KMS-11 (cell line): Measurements from ENCODE around the gene TRAPPC6A.
A peak's percentile ranks its signal among the peaks of the same experiment; 100 is the strongest.

ENCODE experiments used
- H2AFZ ChIP-seq: fragments of 200-600 bp; sonication (generic); 2 replicates; pipeline ENCODE4 v1.6.1; 2016; ENCODE audit warnings: antibody characterized with exemption, mixed run types, low read depth
- H3K27ac ChIP-seq: fragments of 200-600 bp; sonication (generic); 2 replicates; pipeline ENCODE4 v1.6.1; 2016; ENCODE audit warnings: mild to moderate bottlenecking, mixed run types
- H3K27me3 ChIP-seq: fragments of 200-600 bp; sonication (generic); 2 replicates; pipeline ENCODE4 v1.6.1; 2017; ENCODE audit warnings: mild to moderate bottlenecking, low read depth, mixed run types, moderate library complexity; ENCODE audit not compliant: insufficient read depth
- H3K36me3 ChIP-seq: fragments of 200-600 bp; sonication (generic); 2 replicates; pipeline ENCODE4 v1.6.1; 2017; ENCODE audit warnings: mild to moderate bottlenecking, mixed run types; ENCODE audit not compliant: insufficient read depth
- H3K4me1 ChIP-seq: fragments of 200-600 bp; sonication (generic); 2 replicates; pipeline ENCODE4 v1.6.1; 2016; ENCODE audit warnings: mild to moderate bottlenecking, low read depth, mixed run types; ENCODE audit not compliant: poor library complexity, severe bottlenecking
- H3K4me2 ChIP-seq: fragments of 200-600 bp; sonication (generic); 2 replicates; pipeline ENCODE4 v1.7.0; 2016; ENCODE audit warnings: mild to moderate bottlenecking, mixed run types
- H3K4me3 ChIP-seq: fragments of 200-600 bp; sonication (generic); IDR thresholded peaks from 2 replicates; pipeline ENCODE4 v1.6.1; 2017; ENCODE audit warnings: low read depth, low read length, mixed read lengths; ENCODE audit not compliant: insufficient read depth
- H3K79me2 ChIP-seq: fragments of 200-600 bp; sonication (generic); 2 replicates; pipeline ENCODE4 v1.6.1; 2016; ENCODE audit warnings: low read depth, mixed run types; ENCODE audit not compliant: insufficient read depth
- H3K9ac ChIP-seq: fragments of 200-600 bp; sonication (generic); 2 replicates; pipeline ENCODE4 v1.6.1; 2016; ENCODE audit warnings: mild to moderate bottlenecking, mixed run types
- H4K20me1 ChIP-seq: fragments of 200-600 bp; sonication (generic); 2 replicates; pipeline ENCODE4 v1.6.1; 2016; ENCODE audit warnings: mild to moderate bottlenecking, mixed run types; ENCODE audit not compliant: insufficient read depth
- CTCF ChIP-seq: fragments of 200-600 bp; sonication (generic); conservative IDR thresholded peaks from 2 replicates; pipeline ENCODE4 v1.6.1; 2017; ENCODE audit warnings: low read depth, mild to moderate bottlenecking, antibody characterized with exemption, low read length, moderate library complexity, mixed read lengths

TRAPPC6A gene

GRCh38 chr19:45142016-45142725 is 35.9 kb downstream of the TRAPPC6A start:
- Histone ChIP-seq H3K4me1 (peaks cover 36% of the 10 kb centered on the region), H3K4me2 (no peak overlapping the region), H3K27ac (no peak overlapping the region), H2AFZ (no peak overlapping the region), H3K36me3 (no peaks in the 10 kb centered on the region), H4K20me1 (no peaks in the 10 kb centered on the region), H3K79me2 (peaks cover 20% of the 10 kb centered on the region; the same call in 1 of the 2 replicates), H3K9ac (no peak overlapping the region), H3K27me3 (no peaks in the 10 kb centered on the region), H3K4me3 (no peak overlapping the region)
- TF ChIP-seq CTCF, result no peak

- no peak for TF ChIP-seq CTCF
- Histone ChIP-seq H3K36me3 (no peaks in the 10 kb centered on the region), H3K79me2 (peaks cover 20% of the 10 kb centered on the region; the same call in 1 of the 2 replicates), H4K20me1 (no peaks in the 10 kb centered on the region), H2AFZ (no peak overlapping the region), H3K4me1 (peaks cover 43% of the 10 kb centered on the region), H3K4me2 (no peak overlapping the region), H3K9ac (no peak overlapping the region), H3K27me3 (no peaks in the 10 kb centered on the region), H3K4me3 (no peak overlapping the region), H3K27ac (no peak overlapping the region)
Observed at GRCh38 chr19:45141203-45141900, 36.7 kb downstream of the TRAPPC6A start.

GRCh38 chr19:45140533-45140932 is 37.5 kb downstream of the TRAPPC6A start:
- Histone ChIP-seq H3K4me2 (no peak overlapping the region), H3K4me1 (peaks cover 51% of the 10 kb centered on the region), H3K4me3 (no peak overlapping the region), H3K27ac (no peak overlapping the region; the same call in 1 of the 2 replicates), H3K9ac (no peak overlapping the region), H4K20me1 (no peaks in the 10 kb centered on the region), H2AFZ (no peak overlapping the region), H3K36me3 (no peaks in the 10 kb centered on the region), H3K27me3 (no peaks in the 10 kb centered on the region), H3K79me2 (peaks cover 28% of the 10 kb centered on the region)
- no peak for TF ChIP-seq CTCF

GRCh38 chr19:45140144-45140503 is 37.9 kb downstream of the TRAPPC6A start:
- Histone ChIP-seq H3K27me3 (no peaks in the 10 kb centered on the region), H4K20me1 (no peaks in the 10 kb centered on the region), H3K36me3 (no peaks in the 10 kb centered on the region), H3K4me3 (no peak overlapping the region), H3K4me1 (peaks cover 55% of the 10 kb centered on the region), H3K9ac (no peak overlapping the region), H3K4me2 (peak overlapping the region; percentile 99; the same call in 1 of the 2 replicates), H2AFZ (no peak overlapping the region), H3K27ac (peak overlapping the region; percentile 93), H3K79me2 (peaks cover 32% of the 10 kb centered on the region)
- no peak for TF ChIP-seq CTCF
